ENCODE results near the gene MTF1. TPM values are rescaled to one million over a fixed set of nuclear protein-coding genes. Genes with fewer than 3 reads are reported as not detected.

Gene MTF1
- total RNA-seq, 1 donor from 2014 or later: 4.7 TPM

DNA sequence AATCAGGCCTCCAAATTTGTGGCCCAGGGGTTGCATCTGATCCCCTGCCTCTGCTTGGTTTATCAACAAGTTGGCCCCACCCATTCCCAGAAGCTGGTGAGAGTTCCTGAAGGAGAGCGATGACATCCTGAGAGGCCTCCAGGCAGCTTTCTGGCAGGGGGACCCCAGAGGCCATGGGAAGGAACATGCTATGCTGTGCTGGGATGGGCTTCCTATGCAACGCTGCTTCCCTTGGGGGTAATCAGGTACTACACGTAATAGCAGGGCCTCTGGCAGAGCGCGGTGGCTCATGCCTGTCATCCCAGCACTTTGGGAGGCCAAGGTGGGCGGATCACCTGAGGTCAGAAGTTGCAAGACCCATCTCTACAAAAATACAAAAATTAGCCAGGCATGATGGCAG, 8.4 kb upstream of the MTF1 start:
- no peak for DNase-seq

DNA sequence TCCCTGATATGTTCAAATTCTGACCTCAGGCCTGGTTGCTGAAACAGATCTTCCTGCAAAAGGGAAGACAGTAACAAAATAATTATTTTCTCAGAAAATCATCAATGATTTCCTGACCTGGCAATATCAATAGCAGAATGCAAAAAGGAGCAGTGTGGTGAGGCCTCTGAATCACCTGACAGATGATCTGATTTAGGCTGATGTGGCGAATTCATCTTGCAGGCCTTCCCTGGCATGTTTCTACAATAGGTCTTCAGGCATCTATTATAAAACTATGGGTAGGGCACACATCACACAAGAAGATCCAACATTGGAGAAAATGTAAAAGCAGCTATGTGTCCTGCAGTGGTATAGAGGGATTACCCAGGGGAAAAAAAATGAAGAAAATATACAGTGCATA, 7.1 kb upstream of the MTF1 start:
- DNase-seq: no peak

DNA sequence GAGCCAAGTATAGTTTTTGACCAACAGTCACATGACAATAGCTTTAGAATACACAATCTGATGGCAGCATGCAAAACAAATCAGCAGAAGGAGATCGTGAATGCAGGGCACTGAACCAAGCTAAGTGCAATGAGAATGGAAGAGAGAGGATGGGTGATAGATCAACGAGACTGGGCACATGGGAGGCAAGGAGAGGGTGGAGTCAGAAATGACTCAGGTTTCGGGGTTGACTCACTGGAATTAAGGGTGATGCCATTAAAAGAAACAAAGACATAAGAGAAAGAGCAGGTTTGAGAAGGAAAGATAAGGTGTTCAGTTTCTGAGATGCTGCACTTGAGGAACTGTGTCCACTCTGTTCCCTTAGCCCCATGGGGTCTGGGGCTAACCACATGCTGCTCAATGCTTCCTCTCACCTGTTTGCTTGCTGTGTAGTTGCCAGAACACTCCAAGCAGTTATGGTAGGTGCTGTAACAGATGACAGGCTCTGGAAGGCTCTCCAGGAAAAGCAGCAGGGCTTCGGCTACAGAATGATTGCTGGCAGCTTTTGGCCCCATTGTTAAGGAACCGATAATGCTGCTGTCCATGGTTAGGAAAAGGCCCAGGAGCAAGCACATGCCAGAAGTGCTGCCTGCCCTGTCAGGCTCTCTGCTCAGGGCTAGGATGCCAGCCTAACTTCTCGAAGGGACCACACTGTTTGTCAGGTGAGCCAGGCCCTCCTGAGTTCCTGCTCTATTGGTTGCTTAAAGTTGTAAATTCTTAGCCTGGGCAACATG, 6.1 kb upstream of the MTF1 start:
- no peak for DNase-seq

DNA sequence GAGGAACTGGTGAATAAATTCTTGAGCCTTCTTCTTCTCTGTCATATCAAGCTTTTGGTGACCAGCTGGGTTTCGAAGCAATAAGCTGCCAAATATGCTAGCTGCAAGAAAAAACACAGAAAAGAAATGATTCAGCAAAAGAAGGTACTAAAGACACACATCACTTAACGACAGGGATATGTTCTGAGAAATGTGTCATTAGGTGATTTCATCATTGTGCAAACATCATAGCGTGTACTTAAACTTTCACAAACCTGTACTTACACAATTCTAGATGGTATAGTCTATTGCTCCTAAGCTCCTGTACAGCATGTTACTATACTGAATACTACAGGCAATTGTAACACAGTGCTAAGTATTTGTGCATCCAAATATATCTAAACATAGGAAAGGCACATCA, 2.9 kb upstream of the MTF1 start:
- DNase-seq: no peak

DNA sequence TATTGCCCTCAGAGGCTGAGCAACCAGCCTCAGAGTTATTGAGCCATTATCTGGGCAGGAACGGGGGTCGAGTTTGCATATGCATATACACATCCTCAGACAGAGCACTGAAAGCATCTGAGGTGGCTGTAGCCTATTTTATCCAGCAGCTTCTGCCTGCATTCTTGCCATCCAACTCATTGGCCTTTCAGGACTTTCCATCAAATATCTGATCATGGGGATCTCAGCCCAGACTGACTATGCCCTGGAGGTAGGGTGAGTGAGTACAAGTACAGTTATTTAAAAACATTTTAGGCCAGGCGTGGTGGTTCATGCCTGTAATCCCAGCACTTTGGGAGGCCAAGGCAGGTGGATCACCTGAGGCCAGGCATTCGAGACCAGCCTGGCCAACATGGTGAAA, 1.8 kb upstream of the MTF1 start:
- DNase-seq: no peak

DNA sequence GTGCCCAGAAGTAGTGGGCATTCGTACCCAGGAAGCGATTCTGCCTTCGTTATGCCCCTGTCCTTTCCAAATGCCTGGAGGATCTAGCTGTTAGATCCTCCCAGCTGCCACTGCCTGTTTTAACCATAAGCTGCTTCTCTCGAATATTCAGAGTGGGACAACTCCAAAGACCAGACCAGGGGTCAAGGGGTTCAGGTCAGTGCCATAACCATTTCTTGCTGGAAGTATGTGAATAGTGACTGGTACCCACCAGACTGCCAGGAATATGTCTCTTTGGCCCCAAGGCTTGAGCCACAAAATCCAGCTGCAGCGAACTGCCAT, 914 bp upstream of the MTF1 start:
- no peak for DNase-seq

DNA sequence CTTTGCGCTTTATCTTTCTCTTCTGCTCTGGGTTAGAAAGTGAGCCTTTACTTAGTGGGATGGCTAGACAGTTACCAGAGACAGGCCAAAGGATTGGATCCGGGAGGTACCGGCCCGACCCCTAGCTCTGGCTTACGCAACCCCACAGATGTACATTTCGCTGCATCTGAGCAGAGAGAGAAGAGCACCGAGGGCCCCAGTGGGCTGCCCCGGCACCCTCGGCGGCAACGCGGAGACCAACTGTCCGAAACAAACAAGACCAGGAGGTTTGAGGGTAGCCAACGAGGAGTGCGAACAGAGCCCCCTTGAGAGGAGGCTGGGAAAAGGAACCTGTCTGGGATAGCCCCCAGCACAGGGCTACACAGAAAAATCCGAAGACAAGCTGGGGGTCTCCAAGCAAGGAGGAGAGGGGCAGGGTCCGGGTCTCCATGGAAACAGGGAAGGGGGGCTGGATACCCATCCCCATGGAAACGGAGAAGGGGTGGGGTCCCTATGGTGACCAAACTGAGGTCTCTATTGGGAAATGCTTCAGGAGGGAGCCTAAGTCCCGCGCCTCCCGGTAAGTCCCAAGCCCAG, 373 bp downstream of the MTF1 start:
- DNase-seq: no peak

DNA sequence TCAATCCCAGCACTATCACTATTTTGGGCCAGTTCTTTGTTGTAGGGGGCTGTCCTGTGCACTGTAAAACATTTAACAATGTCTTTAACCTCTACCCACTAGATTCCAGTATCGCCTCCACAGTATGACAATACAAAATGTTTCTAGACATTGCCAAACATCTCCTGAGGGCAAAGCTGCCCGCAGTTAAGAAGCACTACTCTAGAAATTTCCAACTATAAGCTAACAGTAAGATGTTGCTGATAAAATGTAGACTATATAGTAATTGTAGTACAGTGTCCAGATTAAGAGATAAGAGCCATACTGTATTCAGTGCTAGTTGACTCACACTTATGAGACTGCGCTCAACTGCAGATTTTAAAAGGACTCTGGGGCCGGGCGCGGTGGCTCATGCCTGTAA, 5.0 kb downstream of the MTF1 start:
- DNase-seq: no peak

DNA sequence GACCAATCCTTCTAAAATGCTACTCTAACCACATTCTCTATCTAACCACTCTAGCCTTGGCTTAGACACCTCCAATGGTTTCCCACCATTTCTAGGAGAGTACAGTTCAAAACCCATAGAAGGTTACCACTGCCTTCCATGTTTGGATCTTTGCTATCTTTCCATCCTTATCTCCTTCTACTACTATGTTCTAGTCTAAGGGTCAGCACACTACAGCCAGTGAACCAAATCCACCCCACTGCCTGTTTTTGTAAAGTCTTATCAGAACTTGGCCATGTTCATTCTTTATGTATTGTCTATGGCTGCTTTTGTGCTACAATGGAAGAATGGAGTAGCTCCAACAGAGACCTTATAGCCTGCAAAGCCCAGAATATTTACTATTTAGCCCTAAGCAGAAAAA, 6.2 kb downstream of the MTF1 start:
- DNase-seq: no peak

DNA sequence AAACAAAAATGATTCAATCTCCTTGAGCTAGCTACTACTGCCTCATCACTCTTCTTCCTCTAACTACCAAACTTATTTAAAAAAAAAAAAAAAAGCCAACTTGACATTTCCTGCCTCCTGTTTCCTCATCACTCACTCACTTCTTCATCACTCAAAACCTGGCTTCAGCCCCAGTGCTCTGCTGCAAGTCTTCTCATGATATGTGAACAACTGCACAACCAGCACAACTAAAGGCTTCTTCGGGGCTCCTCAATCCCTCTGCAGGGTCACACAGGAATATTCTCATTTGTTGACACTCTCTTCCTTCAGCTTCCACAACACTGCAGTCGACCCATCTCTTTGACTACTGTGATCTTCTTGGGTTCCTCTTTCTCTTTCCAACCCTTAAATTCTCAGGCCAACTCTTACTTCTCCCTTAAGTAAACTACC, 7.6 kb downstream of the MTF1 start:
- DNase-seq: no peak

DNA sequence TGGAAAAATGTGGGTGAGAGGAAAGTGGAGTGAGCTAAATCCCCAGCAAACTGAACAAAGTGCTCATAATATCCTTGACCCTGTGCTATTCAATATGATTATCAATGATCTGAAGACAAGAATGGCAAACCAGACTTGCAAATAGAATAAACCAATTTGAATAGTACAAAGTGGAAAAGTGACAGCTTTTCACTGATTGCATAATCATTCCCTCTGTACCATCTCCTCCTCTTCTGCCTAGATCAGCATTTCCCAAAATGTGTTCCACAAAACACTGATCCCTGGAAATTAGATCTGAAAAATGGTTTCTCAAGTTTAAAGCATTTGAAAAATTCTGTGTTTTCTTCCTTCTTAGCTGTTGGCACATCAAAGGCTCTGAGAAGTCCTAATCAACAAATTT, 8.1 kb downstream of the MTF1 start:
- DNase-seq: no peak

DNA sequence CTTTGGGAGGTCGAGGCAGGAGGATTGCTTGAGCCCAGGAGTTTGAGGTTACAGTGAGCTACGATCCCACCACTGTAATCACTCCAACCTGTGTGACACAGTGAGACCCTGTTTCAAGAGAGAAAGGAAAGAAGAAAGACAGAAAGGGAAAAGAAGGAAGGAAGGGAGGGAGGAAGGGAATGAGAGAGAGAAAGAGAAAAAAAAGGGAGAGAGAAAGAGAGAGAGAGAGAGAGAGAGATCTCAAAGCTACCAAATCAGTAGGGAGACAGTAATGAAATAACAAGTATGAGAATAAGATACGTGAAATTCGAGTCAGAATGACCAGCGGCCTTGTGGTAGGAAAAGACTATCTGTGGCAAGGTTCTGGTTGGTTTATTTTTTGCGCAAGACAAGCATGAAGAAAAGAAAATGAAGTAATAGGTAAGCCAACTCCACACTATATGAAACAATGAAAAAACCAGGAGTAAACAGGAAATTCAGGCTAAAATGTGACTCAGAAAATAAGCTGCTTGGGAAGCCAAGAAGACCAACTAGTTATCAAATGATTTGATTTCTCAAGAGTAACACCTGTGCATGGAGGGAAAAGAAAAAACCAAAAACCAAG, 8.9 kb downstream of the MTF1 start:
- DNase-seq: no peak

DNA sequence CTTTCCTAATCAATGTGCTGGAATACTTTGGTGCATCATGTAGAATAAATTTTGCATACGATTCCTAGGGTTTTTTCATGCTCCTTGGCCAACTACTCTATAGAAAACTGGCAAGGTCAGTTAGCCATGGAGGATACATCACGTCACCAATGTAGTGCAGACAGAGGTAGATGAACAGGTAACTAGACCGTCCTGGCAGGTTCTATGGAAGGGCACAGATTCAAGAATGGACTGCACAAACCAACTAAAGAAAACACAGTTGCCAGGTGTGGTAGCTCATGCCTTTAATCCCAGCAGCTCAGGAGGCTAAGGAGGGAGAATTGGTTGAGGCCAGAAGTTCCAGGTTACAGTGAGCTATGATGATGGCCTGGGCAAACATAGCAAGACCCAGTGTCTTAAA, 9.9 kb downstream of the MTF1 start:
- no peak for DNase-seq

DNA sequence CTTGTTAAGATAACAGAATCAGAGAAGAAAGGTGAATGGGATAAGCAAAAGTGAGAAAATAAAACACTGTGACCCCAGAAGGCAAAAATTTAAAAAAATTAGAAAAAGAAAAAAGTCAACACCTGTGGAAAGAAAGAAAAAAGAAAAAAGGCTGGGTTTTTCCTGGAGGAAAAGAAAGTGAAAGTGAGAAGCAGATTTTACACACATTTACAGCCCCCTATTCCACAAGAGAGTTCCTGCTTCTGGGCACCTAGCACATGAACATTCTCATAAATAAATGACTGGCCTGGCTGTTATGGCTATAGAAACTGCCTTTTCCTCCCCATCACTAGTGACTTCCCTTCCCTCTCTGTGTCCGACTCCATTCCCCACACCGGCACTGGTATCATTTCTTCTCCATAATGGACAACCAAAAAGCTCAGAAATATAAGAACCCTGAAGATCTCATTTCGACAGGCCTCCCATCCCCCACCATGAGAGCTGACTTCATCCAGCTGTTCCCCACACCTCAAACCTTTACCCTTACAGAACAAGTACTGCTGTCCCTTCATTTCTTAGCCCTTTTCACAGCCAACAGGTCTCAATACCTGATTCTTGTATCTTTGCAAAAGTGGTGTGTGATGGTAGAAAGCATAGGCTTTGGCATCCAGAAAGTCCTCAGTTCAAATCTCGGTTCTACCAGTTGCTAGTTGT, 12.6 kb downstream of the MTF1 start:
- DNase-seq: no peak

DNA sequence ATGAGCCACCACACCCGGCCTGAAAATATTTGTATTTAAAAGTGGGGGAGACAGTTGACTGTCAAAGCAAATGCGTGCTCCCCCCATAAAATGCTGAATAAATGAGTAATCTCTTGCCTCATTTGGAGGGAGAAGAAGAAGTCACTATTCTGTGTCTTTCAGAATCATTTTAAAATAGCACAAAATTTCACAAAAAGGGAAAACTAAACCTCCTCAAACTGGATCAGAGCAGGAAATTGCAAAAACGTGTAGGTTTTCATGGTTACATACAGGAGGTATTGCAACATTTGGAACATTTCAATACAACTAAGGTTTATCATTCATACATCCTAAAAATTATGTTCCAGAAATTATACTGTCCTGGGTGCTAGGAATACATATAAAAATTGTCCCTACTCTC, 13.6 kb downstream of the MTF1 start:
- DNase-seq: no peak

DNA sequence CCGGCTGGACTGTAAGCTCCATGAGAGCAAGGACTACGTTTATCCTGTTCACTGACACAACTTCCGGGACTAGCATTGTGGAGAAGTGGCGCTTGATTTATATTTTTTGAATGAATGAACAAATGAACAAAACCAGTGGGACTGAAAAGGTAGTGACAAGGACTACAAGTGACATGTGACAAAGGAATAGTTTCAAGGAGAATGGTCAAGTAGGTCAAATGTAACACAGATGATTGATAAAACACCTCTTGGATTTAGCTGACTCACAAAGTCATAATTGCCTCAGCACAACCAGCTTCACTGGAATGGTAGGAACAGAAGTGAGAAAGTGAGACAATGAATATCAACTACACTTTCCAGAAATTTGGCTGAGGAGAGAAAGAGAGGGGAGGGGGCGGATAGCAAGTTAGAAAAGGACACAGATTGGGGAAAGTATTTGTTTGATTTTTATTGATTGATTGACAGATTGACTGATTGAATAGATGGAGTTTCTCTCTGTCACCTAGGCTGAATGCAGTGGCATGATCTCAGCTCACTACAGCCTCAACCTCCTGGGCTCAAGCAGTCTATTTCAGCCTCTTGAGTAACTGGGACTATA, 14.2 kb downstream of the MTF1 start:
- no peak for DNase-seq

DNA sequence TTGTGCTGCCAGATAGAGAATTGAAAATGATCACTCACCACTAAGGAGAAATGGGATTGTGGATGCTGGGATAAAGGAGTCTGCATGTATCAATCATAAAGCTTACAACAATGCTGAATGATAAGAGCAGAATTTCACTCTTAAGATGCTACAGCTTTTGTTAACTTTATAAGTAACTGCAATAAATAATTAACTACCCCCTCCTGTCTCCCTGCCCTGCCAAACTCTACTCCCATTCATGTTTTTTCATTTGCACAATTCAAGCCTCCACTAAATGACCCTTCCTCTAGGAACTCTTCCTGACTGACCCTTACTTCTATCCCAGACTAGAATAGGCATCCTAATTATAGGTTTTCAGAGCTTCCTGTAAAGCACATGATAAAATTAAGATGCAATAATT, 14.9 kb downstream of the MTF1 start:
- no peak for DNase-seq

DNA sequence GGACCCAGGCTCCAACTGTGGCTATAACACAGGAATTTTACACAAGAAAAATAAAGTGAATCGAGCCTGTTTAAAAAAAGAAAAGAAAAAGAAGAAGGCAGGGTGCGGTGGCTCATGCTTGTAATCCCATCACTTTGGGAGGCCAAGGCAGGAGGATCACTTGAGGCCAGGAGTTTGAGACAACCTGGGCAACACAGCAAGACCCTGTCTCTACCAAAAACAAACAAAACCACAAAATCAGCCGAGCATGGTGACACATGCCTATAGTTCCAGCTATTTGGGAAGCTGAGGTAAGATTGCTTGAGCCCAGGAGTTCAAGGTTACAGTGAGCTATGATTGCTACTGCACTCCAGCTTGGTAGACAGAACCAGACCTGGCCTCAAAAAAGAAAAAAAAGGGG, 17.7 kb downstream of the MTF1 start:
- no peak for DNase-seq

DNA sequence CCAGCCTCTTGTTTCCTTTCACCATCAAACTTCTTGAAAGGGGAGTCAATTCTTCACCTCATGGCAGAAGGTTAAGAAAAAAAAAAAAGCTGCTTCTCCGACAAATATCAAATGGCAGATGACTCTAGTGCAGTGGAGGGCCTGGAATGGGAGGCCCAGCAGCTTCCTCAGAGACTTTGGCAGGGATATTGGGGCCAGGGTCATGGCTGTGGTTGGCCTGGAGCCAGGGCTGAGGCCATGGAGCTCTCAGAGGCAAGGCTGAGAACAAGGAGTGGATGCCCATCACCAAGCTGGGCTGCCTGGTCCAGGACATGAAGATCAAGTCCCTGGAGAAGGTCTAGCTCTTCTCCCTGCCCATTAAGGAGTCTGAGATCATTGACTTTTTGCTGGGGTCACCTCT, 18.7 kb downstream of the MTF1 start:
- no peak for DNase-seq

DNA sequence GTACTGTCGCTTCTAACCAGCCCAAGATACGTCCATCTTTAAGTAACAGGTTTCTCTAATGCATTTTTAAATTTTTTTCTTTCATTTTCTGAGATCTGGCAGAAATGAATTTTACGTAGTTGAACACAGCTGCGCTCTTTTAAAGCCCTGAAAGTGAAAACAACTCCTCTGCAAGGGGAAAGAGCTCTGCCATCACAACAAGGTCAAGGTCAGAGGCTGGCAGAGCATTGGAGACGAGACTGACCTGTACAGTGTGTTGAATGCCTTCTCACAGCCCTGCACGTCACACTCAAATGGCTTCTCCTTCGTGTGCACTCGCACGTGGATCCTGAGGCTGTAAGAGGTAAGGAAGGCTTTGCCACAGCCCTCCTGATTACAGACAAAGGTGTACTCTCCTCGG, 19.7 kb downstream of the MTF1 start:
- no peak for DNase-seq

DNA sequence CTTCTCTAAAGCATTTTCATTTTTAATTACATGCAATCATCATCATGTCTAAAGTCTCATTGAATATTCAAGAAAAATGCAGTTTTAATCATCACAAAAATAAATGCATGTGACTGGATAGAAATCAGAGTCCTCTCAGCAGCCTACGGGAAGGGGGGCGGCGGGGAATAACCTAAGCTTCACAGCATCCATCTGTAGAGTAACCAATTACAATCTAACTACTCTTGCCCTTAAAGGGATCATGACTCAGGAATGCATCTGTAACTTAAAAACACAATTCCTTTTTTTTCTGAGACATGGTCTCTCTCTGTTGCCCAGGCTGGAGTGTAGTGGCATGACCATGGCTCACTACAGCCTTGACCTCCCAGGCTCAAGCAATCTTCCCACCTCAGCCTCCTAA, 22.6 kb downstream of the MTF1 start:
- DNase-seq: no peak

DNA sequence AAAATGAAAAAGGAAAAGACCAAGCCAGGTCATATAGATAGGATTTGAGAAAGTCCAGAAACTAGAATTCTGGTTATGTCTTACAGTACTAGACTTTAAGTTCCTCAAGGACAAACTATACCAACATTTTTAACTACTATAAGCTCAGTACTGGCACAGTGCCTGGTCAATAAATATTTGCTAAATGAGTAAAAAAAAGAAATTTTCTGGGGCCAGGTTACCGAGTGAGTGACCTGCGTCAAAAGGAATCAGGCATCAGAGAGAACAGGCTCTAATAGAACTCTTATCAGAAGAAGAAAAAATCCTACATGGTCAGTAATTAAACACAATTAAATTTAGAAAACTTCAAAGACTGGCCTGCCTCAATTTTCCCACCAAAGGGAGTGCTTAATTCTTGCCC, 27.6 kb downstream of the MTF1 start:
- no peak for DNase-seq

DNA sequence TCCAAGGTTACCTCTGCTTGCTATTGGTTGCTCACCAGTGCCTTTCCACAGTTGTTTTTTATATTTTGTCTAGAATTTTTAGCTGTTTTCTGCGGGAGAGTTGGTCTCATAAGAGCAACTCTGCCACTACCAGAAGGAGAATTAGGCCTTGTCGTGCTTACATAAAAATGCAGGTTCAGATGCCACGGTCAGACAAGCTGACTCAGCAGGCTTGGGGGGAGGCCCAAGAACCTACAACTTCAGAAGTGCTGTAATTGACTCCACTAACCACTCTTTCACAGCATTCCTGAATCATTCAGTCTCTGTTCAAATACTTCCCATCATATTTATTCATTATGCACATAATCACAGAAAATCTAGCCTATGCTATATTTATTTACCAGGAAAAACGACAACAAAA, 28.3 kb downstream of the MTF1 start:
- DNase-seq: no peak
